ENCODE measurements around the gene SDK1.

DNA sequence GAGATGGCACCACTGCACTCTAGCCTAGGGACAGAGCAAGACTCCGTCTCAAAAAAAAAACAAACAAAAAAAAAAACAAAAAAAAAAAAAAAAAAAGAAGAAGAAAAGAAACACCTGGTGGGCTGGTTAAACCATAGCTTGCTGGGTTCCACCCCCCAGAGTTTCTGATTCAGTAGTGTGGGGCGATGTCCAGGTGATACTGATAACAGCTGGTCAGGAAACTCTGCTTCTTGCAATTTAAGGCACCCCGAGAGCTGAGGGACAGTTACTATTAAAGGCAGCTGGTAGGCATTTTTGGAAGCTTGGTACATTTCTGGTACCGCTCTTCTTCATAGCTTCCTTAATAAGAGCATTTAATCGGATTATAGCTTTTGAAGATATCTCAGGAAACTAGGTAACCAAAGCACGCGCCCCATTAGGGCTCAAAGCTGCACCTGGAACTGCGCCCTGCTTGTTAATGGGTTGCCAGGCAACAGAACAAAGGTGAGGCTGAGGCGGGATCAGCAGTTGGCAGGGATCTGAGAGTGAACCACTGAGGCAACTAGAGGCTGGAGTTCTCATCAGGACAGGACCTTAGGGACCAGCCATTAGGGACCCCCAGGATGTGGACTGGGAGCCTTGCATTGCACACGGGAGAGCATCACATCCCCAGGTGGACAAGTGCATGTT is 6.5 kb upstream of the SDK1 start:
- TF ChIP-seq, protein P1, sequence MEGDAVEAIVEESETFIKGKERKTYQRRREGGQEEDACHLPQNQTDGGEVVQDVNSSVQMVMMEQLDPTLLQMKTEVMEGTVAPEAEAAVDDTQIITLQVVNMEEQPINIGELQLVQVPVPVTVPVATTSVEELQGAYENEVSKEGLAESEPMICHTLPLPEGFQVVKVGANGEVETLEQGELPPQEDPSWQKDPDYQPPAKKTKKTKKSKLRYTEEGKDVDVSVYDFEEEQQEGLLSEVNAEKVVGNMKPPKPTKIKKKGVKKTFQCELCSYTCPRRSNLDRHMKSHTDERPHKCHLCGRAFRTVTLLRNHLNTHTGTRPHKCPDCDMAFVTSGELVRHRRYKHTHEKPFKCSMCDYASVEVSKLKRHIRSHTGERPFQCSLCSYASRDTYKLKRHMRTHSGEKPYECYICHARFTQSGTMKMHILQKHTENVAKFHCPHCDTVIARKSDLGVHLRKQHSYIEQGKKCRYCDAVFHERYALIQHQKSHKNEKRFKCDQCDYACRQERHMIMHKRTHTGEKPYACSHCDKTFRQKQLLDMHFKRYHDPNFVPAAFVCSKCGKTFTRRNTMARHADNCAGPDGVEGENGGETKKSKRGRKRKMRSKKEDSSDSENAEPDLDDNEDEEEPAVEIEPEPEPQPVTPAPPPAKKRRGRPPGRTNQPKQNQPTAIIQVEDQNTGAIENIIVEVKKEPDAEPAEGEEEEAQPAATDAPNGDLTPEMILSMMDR (IDR thresholded peaks at IDR 0.05; ENCODE audit: low read depth, low read length) = no peak
- TF ChIP-seq MYC (IDR thresholded peaks at IDR 0.05; ENCODE audit: low read depth, low read length) = no peak

All from NB4 (cell line).